ENCODE data around the gene ZNF8.
A peak's percentile ranks its signal among the peaks of the same experiment; 100 is the strongest.
"Not testable (repeated sequence)": the region's sequence is repeated elsewhere in the genome, so short reads cannot be mapped to it uniquely, and the experiment has no call there.

Gene ZNF8

GRCh38 chr19:58338336-58338735, 59.6 kb downstream of the ZNF8 start:
- Mint-ChIP-seq H3K27me3 (no peaks in the 10 kb centered on the region), H3K4me3 (no peak overlapping the region), H3K4me1 (no peaks in the 10 kb centered on the region), H3K27ac (no peak overlapping the region), H3K9me3 (no peaks in the 10 kb centered on the region), H3K36me3 (peaks cover 15% of the 10 kb centered on the region)

GRCh38 chr19:58338825-58339558, 60.2 kb downstream of the ZNF8 start:
- H3K27ac Mint-ChIP-seq = no peak overlapping the region
- H3K4me1 Mint-ChIP-seq = no peaks in the 10 kb centered on the region
- no peaks in the 10 kb centered on the region for H3K9me3 Mint-ChIP-seq
- H3K36me3 Mint-ChIP-seq = peaks cover 15% of the 10 kb centered on the region
- H3K4me3 Mint-ChIP-seq = no peak overlapping the region
- peaks cover 1% of the 10 kb centered on the region for H3K27me3 Mint-ChIP-seq

GRCh38 chr19:58345558-58345957, 66.8 kb downstream of the ZNF8 start:
- Mint-ChIP-seq H3K27me3 (peaks cover 4% of the 10 kb centered on the region), H3K27ac (peak overlapping the region; percentile 6), H3K9me3 (no peaks in the 10 kb centered on the region), H3K4me3 (peak overlapping the region; percentile 80), H3K4me1 (peaks cover 17% of the 10 kb centered on the region), H3K36me3 (peaks cover 9% of the 10 kb centered on the region)

- Mint-ChIP-seq H3K27me3 (peaks cover 4% of the 10 kb centered on the region), H3K9me3 (no peaks in the 10 kb centered on the region), H3K27ac (no peak overlapping the region), H3K36me3 (peaks cover 4% of the 10 kb centered on the region), H3K4me3 (peak overlapping the region; percentile 91), H3K4me1 (peaks cover 17% of the 10 kb centered on the region)
Measured at GRCh38 chr19:58346961-58347929, 68.5 kb downstream of the ZNF8 start.

- Mint-ChIP-seq H3K4me1 (peaks cover 17% of the 10 kb centered on the region), H3K4me3 (peak overlapping the region; percentile 91)
- not testable (repeated sequence) for H3K36me3 Mint-ChIP-seq, H3K27me3 Mint-ChIP-seq, H3K27ac Mint-ChIP-seq, H3K9me3 Mint-ChIP-seq
Measured at GRCh38 chr19:58348080-58348479, 69.3 kb downstream of the ZNF8 start.

GRCh38 chr19:58349590-58349989, 70.8 kb downstream of the ZNF8 start:
- peaks cover 4% of the 10 kb centered on the region for H3K36me3 Mint-ChIP-seq
- H3K27me3 Mint-ChIP-seq = peaks cover 3% of the 10 kb centered on the region
- H3K9me3 Mint-ChIP-seq = no peaks in the 10 kb centered on the region
- H3K4me3 Mint-ChIP-seq = no peak overlapping the region
- H3K27ac Mint-ChIP-seq = no peak overlapping the region
- H3K4me1 Mint-ChIP-seq = peaks cover 17% of the 10 kb centered on the region

GRCh38 chr19:58350001-58350861, 71.5 kb downstream of the ZNF8 start:
- H3K4me3 Mint-ChIP-seq = no peak overlapping the region
- peaks cover 2% of the 10 kb centered on the region for H3K27me3 Mint-ChIP-seq
- H3K27ac Mint-ChIP-seq = no peak overlapping the region
- no peaks in the 10 kb centered on the region for H3K9me3 Mint-ChIP-seq
- H3K36me3 Mint-ChIP-seq = peaks cover 4% of the 10 kb centered on the region
- H3K4me1 Mint-ChIP-seq = peaks cover 21% of the 10 kb centered on the region

GRCh38 chr19:58350871-58351557, 72.3 kb downstream of the ZNF8 start:
- no peak overlapping the region for H3K4me3 Mint-ChIP-seq
- no peak overlapping the region for H3K27ac Mint-ChIP-seq
- H3K27me3 Mint-ChIP-seq = peaks cover 2% of the 10 kb centered on the region
- H3K4me1 Mint-ChIP-seq = peaks cover 14% of the 10 kb centered on the region
- H3K9me3 Mint-ChIP-seq = no peaks in the 10 kb centered on the region
- peaks cover 4% of the 10 kb centered on the region for H3K36me3 Mint-ChIP-seq

- H3K9me3 Mint-ChIP-seq = no peaks in the 10 kb centered on the region
- H3K36me3 Mint-ChIP-seq = peaks cover 4% of the 10 kb centered on the region
- H3K4me3 Mint-ChIP-seq = no peak overlapping the region
- no peak overlapping the region for H3K27ac Mint-ChIP-seq
- H3K27me3 Mint-ChIP-seq = peaks cover 2% of the 10 kb centered on the region
- peaks cover 14% of the 10 kb centered on the region for H3K4me1 Mint-ChIP-seq
Measured at GRCh38 chr19:58351558-58351878, 72.8 kb downstream of the ZNF8 start.

- H3K27me3 Mint-ChIP-seq = peaks cover 2% of the 10 kb centered on the region
- H3K4me1 Mint-ChIP-seq = peaks cover 14% of the 10 kb centered on the region
- no peak overlapping the region for H3K27ac Mint-ChIP-seq
- peaks cover 4% of the 10 kb centered on the region for H3K36me3 Mint-ChIP-seq
- no peaks in the 10 kb centered on the region for H3K9me3 Mint-ChIP-seq
- H3K4me3 Mint-ChIP-seq = no peak overlapping the region
Measured at GRCh38 chr19:58351990-58352755, 73.4 kb downstream of the ZNF8 start.
